H9 (cell line): Measurements from ENCODE around the gene FOXJ3. TPM values are rescaled to one million over a fixed set of nuclear protein-coding genes. Genes with fewer than 3 reads are reported as not detected.

Source experiments
- DNase-seq: peaks from one replicate; pipeline ENCODE4 v3.0.0-alpha.2; 2017
- H2AFZ ChIP-seq: one replicate; pipeline ENCODE4 v1.6.1; 2013; ENCODE audit warnings: mild to moderate bottlenecking, low read length, control low read depth, moderate library complexity
- H2AK5ac ChIP-seq: 2 replicates; pipeline ENCODE4 v1.6.1; 2013; ENCODE audit warnings: low read length, control low read depth, mixed read lengths; ENCODE audit not compliant: insufficient read length
- H2BK120ac ChIP-seq: one replicate; pipeline ENCODE4 v1.6.1; 2013; ENCODE audit warnings: low read depth, mild to moderate bottlenecking, low read length, control low read depth, inconsistent platforms; ENCODE audit not compliant: poor library complexity, severe bottlenecking
- H2BK12ac ChIP-seq: 2 replicates; pipeline ENCODE4 v1.6.1; 2013; ENCODE audit warnings: low read length, control low read depth, mixed read lengths, low read depth; ENCODE audit not compliant: insufficient read length
- H2BK15ac ChIP-seq: 2 replicates; pipeline ENCODE4 v1.6.1; 2013; ENCODE audit warnings: low read depth, low read length, control low read depth
- H2BK20ac ChIP-seq: one replicate; pipeline ENCODE4 v1.6.1; 2013; ENCODE audit warnings: low read depth, mild to moderate bottlenecking, low read length, control low read depth, inconsistent platforms; ENCODE audit not compliant: poor library complexity, severe bottlenecking
- H2BK5ac ChIP-seq: 2 replicates; pipeline ENCODE4 v1.6.1; 2013; ENCODE audit warnings: low read length, control low read depth, mixed read lengths; ENCODE audit not compliant: insufficient read length
- H3K14ac ChIP-seq: 2 replicates; pipeline ENCODE4 v1.6.1; 2013; ENCODE audit warnings: low read length, control low read depth; ENCODE audit not compliant: insufficient read depth
- H3K18ac ChIP-seq: 2 replicates; pipeline ENCODE4 v1.6.1; 2013; ENCODE audit warnings: low read depth, mild to moderate bottlenecking, mixed read lengths, low read length, control low read depth; ENCODE audit not compliant: insufficient read length
- H3K23ac ChIP-seq: 2 replicates; pipeline ENCODE4 v1.6.1; 2013; ENCODE audit warnings: low read length, control low read depth, mixed read lengths, low read depth; ENCODE audit not compliant: insufficient read length
- H3K23me2 ChIP-seq: 2 replicates; pipeline ENCODE4 v1.6.1; 2013; ENCODE audit warnings: low read depth, mild to moderate bottlenecking, mixed read lengths, low read length, control low read depth; ENCODE audit not compliant: insufficient read length, poor library complexity, severe bottlenecking
- H3K27ac ChIP-seq: 2 replicates; pipeline ENCODE4 v1.5.1; 2013; ENCODE audit warnings: low read length, control low read depth, mixed read lengths, low read depth; ENCODE audit not compliant: insufficient read length
- H3K27me3 ChIP-seq: 2 replicates; pipeline ENCODE4 v1.6.1; 2013; ENCODE audit warnings: low read length, control low read depth, inconsistent platforms; ENCODE audit not compliant: insufficient read depth
- H3K4ac ChIP-seq: 2 replicates; pipeline ENCODE4 v1.6.1; 2013; ENCODE audit warnings: low read depth, mild to moderate bottlenecking, control low read depth, inconsistent platforms, low read length, moderate library complexity
- H3K4me1 ChIP-seq: 2 replicates; pipeline ENCODE4 v1.6.1; 2013; ENCODE audit warnings: low read length, control low read depth, inconsistent platforms; ENCODE audit not compliant: insufficient read depth
- H3K4me2 ChIP-seq: 2 replicates; pipeline ENCODE4 v1.6.1; 2013; ENCODE audit warnings: low read length, control low read depth, mixed read lengths; ENCODE audit not compliant: insufficient read length, insufficient read depth
- H3K56ac ChIP-seq: 2 replicates; pipeline ENCODE4 v1.6.1; 2013; ENCODE audit warnings: low read depth, mild to moderate bottlenecking, mixed read lengths, low read length, control low read depth; ENCODE audit not compliant: insufficient read length
- H3K79me1 ChIP-seq: 2 replicates; pipeline ENCODE4 v1.6.1; 2013; ENCODE audit warnings: low read depth, mild to moderate bottlenecking, moderate library complexity, low read length, control low read depth, inconsistent platforms; ENCODE audit not compliant: insufficient read depth, poor library complexity, severe bottlenecking
- H3K79me2 ChIP-seq: 2 replicates; pipeline ENCODE4 v1.6.1; 2013; ENCODE audit warnings: low read length, control low read depth, inconsistent platforms; ENCODE audit not compliant: insufficient read depth
- H3K9ac ChIP-seq: 2 replicates; pipeline ENCODE4 v1.6.1; 2013; ENCODE audit warnings: low read length, control low read depth, mixed read lengths; ENCODE audit not compliant: insufficient read length; ENCODE audit errors: extremely low read depth
- H3K9me3 ChIP-seq: one replicate; pipeline ENCODE4 v1.6.1; 2013; ENCODE audit warnings: low read depth, low read length, inconsistent platforms; ENCODE audit not compliant: control insufficient read depth
- H3T11ph ChIP-seq: one replicate; pipeline ENCODE4 v1.6.1; 2013; ENCODE audit warnings: mild to moderate bottlenecking, low read length, control low read depth, inconsistent platforms
- H4K20me1 ChIP-seq: one replicate; pipeline ENCODE4 v1.6.1; 2013; ENCODE audit not compliant: control insufficient read depth, insufficient read length, insufficient read depth
- H4K5ac ChIP-seq: 2 replicates; pipeline ENCODE4 v1.6.1; 2013; ENCODE audit warnings: low read depth, mild to moderate bottlenecking, mixed read lengths, low read length, control low read depth; ENCODE audit not compliant: insufficient read length
- H4K8ac ChIP-seq: replicated peaks from 2 replicates; pipeline ENCODE4 v1.6.1; 2013; ENCODE audit warnings: low read length, control low read depth, mixed read lengths, low read depth; ENCODE audit not compliant: insufficient read length
- H4K91ac ChIP-seq: 2 replicates; pipeline ENCODE4 v1.6.1; 2013; ENCODE audit warnings: low read depth, mild to moderate bottlenecking, moderate library complexity, mixed read lengths, low read length, control low read depth; ENCODE audit not compliant: insufficient read length
- H3K27ac Mint-ChIP-seq, 3 experiments: 2 replicates in 2 of 3; 3 replicates in 1 of 3; pipeline ENCODE4 v1.8.0; 2020 to 2021; ENCODE audit warnings: mixed read lengths in 3 of 3, mild to moderate bottlenecking in 1 of 3, moderate library complexity in 1 of 3
- H3K27me3 Mint-ChIP-seq: 2 replicates; pipeline ENCODE4 v1.8.0; 2021; ENCODE audit warnings: low read depth, mild to moderate bottlenecking, moderate library complexity, mixed read lengths
- H3K36me3 Mint-ChIP-seq, 3 experiments: 2 replicates in 2 of 3; 3 replicates in 1 of 3; pipeline ENCODE4 v1.8.0; 2020 to 2021; ENCODE audit warnings: low read depth in 3 of 3, mixed read lengths in 3 of 3; ENCODE audit not compliant: insufficient read depth in 1 of 3
- H3K4me1 Mint-ChIP-seq, 2 experiments: 2 replicates each; pipeline ENCODE4 v1.8.0; 2020; ENCODE audit warnings: mixed read lengths in 2 of 2
- H3K4me3 Mint-ChIP-seq, 2 experiments: 2 replicates in 1 of 2; 3 replicates in 1 of 2; pipeline ENCODE4 v1.8.0; 2020 to 2021; ENCODE audit warnings: mild to moderate bottlenecking in 2 of 2, mixed read lengths in 2 of 2, moderate library complexity in 1 of 2
- H3K9me3 Mint-ChIP-seq, 2 experiments: 2 replicates in 1 of 2; 3 replicates in 1 of 2; pipeline ENCODE4 v1.8.0; 2020; ENCODE audit warnings: mild to moderate bottlenecking in 2 of 2, mixed read lengths in 2 of 2, moderate library complexity in 1 of 2
- CTCF ChIP-seq: fragments of 200-600 bp; sonication (generic); conservative IDR thresholded peaks from 3 replicates; pipeline ENCODE4 v1.8.0; 2021; ENCODE audit warnings: antibody characterized with exemption, mild to moderate bottlenecking
- WGBS: extraction: QIAGEN DNeasy Blood & Tissue Kit; methylation state at CpG from one replicate; pipeline ENCODE4 v1.1.7; 2013; ENCODE audit warnings: missing lambda C conversion rate, low lambda C conversion rate, mixed read lengths; ENCODE audit not compliant: insufficient read length; ENCODE audit errors: extremely low coverage; 5-methylcytosine and 5-hydroxymethylcytosine counted together
- total RNA-seq: library from RNA; stranded (reverse); gene quantifications from 2 replicates; pipeline ENCODE4 v1.2.1, GENCODE V29; 2021

Gene FOXJ3
- total RNA-seq, 1 experiment from 2014 or later, result 49.9 TPM

GRCh38 chr1:42178249-42178648 lies 156.8 kb downstream of the FOXJ3 start:
- H3K27me3 ChIP-seq, result no peaks in the 10 kb centered on the region
- peaks cover 4 to 6% of the 10 kb centered on the region in 2 experiments for H3K4me1 Mint-ChIP-seq

More at GRCh38 chr1:42178249-42178648, 156.8 kb downstream of the FOXJ3 start:
- H4K91ac ChIP-seq, result no peak overlapping the region
- no peaks in the 10 kb centered on the region for H3K23me2 ChIP-seq
- no peak overlapping the region for H2AFZ ChIP-seq
- TF ChIP-seq CTCF, result no peak
- H4K8ac ChIP-seq, result no peak overlapping the region
- no peaks in the 10 kb centered on the region for H3K9me3 ChIP-seq
- DNase-seq, result no peak
- no peaks in the 10 kb centered on the region for H3K79me2 ChIP-seq
- H2BK5ac ChIP-seq, result no peak overlapping the region
- H2BK12ac ChIP-seq, result no peak overlapping the region
- no peak overlapping the region for H4K5ac ChIP-seq
- H3K27me3 Mint-ChIP-seq, result no peaks in the 10 kb centered on the region
- H3K23ac ChIP-seq, result no peak overlapping the region
- no peaks in the 10 kb centered on the region for H3K79me1 ChIP-seq
- WGBS, result no CpG with 5 or more reads among the region's 3 CpGs
- no peak overlapping the region for H3T11ph ChIP-seq
- no peak overlapping the region for H3K4me3 Mint-ChIP-seq
- H3K4me2 ChIP-seq, result no peak overlapping the region
- no peak overlapping the region for H3K18ac ChIP-seq
- H4K20me1 ChIP-seq, result no peaks in the 10 kb centered on the region
- H2BK20ac ChIP-seq, result no peak overlapping the region
- no peaks in the 10 kb centered on the region for H3K9me3 Mint-ChIP-seq
- H3K4me1 ChIP-seq, result no peaks in the 10 kb centered on the region
- no peak overlapping the region for H3K4ac ChIP-seq
- H3K56ac ChIP-seq, result no peak overlapping the region
- no peak overlapping the region for H3K27ac ChIP-seq
- no peak overlapping the region for H3K14ac ChIP-seq
- H2BK120ac ChIP-seq, result no peak overlapping the region
- no peak overlapping the region for H2AK5ac ChIP-seq
- H3K9ac ChIP-seq, result no peak overlapping the region
- no peak overlapping the region for H3K27ac Mint-ChIP-seq
- no peak overlapping the region for H2BK15ac ChIP-seq
- peaks cover 2 to 26% (median 5%) of the 10 kb centered on the region in 3 experiments; a peak in 6 of 7 replicates for H3K36me3 Mint-ChIP-seq
